ENCODE measurements around the gene MMS22L. TPM values are rescaled to one million over a fixed set of nuclear protein-coding genes. Genes with fewer than 3 reads are reported as not detected.
A peak's percentile ranks its signal among the peaks of the same experiment; 100 is the strongest.

MMS22L gene, protein sequence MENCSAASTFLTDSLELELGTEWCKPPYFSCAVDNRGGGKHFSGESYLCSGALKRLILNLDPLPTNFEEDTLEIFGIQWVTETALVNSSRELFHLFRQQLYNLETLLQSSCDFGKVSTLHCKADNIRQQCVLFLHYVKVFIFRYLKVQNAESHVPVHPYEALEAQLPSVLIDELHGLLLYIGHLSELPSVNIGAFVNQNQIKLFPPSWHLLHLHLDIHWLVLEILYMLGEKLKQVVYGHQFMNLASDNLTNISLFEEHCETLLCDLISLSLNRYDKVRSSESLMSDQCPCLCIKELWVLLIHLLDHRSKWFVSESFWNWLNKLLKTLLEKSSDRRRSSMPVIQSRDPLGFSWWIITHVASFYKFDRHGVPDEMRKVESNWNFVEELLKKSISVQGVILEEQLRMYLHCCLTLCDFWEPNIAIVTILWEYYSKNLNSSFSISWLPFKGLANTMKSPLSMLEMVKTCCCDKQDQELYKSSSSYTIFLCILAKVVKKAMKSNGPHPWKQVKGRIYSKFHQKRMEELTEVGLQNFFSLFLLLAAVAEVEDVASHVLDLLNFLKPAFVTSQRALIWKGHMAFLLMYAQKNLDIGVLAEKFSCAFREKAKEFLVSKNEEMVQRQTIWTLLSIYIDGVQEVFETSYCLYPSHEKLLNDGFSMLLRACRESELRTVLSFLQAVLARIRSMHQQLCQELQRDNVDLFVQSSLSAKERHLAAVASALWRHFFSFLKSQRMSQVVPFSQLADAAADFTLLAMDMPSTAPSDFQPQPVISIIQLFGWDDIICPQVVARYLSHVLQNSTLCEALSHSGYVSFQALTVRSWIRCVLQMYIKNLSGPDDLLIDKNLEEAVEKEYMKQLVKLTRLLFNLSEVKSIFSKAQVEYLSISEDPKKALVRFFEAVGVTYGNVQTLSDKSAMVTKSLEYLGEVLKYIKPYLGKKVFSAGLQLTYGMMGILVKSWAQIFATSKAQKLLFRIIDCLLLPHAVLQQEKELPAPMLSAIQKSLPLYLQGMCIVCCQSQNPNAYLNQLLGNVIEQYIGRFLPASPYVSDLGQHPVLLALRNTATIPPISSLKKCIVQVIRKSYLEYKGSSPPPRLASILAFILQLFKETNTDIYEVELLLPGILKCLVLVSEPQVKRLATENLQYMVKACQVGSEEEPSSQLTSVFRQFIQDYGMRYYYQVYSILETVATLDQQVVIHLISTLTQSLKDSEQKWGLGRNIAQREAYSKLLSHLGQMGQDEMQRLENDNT
- total RNA-seq (2014; rRNA removed; shearing (Covaris generic)) = 48.8 and 58.3 TPM in 2 replicates

DNA sequence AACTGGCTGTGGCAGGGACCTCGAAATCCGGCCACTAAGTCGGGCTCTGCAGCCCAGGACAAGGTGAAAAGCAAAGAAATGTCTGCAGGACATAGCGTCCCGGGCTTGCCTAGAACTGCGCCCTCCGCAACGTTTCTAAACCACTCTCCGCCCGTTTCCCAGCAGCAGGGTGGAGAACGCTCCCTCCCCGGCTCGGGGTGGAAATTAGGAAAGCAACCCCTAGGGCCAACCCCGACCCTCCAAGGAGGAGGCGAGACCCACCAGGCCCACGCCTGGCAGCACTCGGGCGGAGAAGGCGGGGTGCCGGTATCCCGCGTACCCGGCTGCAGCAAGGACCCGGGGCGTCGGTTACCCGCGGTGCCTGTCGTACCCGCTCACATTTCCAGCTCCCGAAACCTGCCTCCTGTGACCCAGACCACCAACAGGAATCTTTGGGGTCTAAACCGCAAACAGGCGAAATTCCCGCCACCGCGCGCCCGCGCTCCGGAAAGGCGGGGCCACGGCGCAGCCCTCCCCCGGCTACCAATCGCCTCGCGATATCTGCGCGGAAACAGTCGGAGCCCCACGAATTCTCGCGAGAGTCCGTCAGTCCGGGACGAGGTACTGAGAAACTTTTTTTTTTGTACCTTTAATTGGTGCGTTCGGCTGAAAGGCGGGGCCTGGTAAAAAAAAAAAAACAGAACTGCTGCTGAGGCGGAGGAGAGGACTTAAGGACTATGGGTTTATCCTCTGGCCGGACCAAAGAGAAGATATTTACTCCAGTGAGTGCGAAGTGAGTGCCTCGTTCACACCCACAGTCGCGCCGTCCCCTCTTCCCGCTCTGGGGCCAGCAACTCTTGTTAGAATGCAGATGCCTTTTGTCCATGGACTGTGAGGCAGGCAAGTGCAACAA lies at the start of gene MMS22L:
Gene MMS22L (minus strand): TSS at position 491 of the 892 bp plus-strand sequence. CDS start 739 bp downstream, outside the sequence.
- peaks cover 22% of the 10 kb centered on the region for H3K36me3 ChIP-seq
- H3K27me3 ChIP-seq = no peaks in the 10 kb centered on the region
- no peaks in the 10 kb centered on the region for H3K9me3 ChIP-seq (replicated peaks)
- H3K27ac ChIP-seq = peak within 1 kb of the TSS; percentile 94
- peak; percentile 95 to 97 for DNase-seq
- H3K4me1 ChIP-seq = peaks cover 3% of the 10 kb centered on the region; the same call in 1 of the 2 replicates
- H3K4me3 ChIP-seq = peak within 1 kb of the TSS; percentile 98

DNA sequence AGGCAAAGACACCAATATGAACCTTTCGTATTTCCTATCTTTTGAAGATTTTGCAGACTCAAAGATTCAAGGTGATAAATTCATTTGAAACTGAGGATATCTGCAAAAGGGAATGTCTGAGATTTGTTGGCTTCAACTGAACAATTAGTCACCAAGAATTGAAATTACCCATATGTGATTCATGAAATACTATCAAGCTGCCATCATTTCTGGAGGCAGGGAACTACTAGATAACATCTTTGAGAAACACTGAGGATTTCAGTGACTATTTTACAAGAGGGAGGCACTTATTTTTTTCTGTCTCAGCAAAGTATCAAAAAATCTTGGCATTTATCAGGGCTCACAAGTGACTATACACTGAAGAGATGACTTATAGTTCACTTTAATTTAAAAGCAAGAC lies 39.8 kb upstream of the MMS22L start:
- Histone ChIP-seq H3K27me3 (no peaks in the 10 kb centered on the region), H3K4me1 (no peaks in the 10 kb centered on the region), H3K27ac (no peak overlapping the region), H3K9me3 (replicated peaks) (no peaks in the 10 kb centered on the region), H3K36me3 (no peaks in the 10 kb centered on the region), H3K4me3 (no peak overlapping the region)
- no peak for DNase-seq

DNA sequence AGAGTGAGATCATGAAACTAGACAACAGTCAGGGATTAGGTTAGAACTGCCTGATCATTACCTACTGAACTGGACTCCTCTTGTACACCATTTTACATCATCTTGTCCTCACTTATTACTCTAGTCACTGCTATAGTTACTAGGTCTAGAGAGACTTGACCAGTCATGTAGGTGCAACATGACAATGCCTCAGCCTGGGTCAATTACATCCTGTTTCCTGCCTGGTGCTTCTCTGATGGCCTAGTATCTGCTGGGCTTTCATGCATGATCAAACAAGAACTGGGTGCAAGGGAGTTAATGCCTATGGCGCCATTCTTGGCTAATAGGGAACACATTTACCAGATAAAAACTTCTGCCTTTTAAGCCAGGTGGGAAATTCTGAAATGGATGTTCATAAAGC lies 39.2 kb upstream of the MMS22L start:
- Histone ChIP-seq H3K27me3 (no peaks in the 10 kb centered on the region), H3K36me3 (no peaks in the 10 kb centered on the region), H3K27ac (no peak overlapping the region), H3K4me1 (no peaks in the 10 kb centered on the region), H3K9me3 (replicated peaks) (no peaks in the 10 kb centered on the region), H3K4me3 (no peak overlapping the region)
- no peak for DNase-seq

DNA sequence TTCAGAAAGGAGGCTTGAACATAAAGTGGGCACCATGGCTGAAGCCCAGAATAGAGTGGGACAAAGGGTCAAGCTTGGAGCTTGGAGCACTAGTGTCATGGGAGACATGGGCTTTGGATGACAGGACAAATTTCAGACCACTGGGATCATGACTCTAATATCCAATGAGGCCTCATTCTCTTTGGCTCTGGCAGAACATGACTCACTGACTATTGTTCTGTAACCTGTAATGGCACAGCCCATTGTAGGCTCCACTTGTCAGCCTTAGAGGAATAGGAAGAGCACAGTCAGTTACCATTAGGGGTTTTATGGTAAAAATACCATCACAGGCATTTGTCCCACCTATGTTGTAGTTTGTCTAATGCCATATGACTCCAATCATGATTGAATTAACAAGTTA lies 34.0 kb upstream of the MMS22L start:
- DNase-seq = no peak
- H3K27me3 ChIP-seq = no peaks in the 10 kb centered on the region

DNA sequence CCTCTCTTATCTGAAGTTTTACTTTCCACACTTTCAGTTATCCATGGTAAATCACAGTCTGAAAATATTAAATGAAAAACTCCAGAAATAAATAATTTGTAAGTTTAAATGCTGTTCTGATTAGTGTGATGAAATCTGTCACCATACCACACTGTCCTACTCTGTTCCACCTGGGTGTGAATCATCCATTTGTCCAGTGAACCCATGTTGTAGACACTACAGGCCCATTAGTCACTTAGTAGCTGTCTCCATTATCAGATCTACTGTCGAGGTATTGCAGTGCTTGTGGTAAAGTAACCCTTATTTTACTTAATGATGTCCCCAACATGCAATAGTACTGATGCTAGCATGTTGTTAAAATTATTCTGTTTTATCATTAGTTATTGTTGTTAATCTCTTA lies 29.2 kb upstream of the MMS22L start:
- Histone ChIP-seq H3K27me3 (no peaks in the 10 kb centered on the region), H3K9me3 (replicated peaks) (no peaks in the 10 kb centered on the region), H3K4me3 (no peak overlapping the region), H3K36me3 (no peaks in the 10 kb centered on the region), H3K27ac (no peak overlapping the region), H3K4me1 (no peaks in the 10 kb centered on the region)
- DNase-seq = no peak

More for the DNA sequence above, 34.0 kb upstream of the MMS22L start:
- Histone ChIP-seq H3K9me3 (replicated peaks) (no peaks in the 10 kb centered on the region), H3K4me1 (no peaks in the 10 kb centered on the region), H3K36me3 (no peaks in the 10 kb centered on the region), H3K4me3 (no peak overlapping the region), H3K27ac (no peak overlapping the region)

DNA sequence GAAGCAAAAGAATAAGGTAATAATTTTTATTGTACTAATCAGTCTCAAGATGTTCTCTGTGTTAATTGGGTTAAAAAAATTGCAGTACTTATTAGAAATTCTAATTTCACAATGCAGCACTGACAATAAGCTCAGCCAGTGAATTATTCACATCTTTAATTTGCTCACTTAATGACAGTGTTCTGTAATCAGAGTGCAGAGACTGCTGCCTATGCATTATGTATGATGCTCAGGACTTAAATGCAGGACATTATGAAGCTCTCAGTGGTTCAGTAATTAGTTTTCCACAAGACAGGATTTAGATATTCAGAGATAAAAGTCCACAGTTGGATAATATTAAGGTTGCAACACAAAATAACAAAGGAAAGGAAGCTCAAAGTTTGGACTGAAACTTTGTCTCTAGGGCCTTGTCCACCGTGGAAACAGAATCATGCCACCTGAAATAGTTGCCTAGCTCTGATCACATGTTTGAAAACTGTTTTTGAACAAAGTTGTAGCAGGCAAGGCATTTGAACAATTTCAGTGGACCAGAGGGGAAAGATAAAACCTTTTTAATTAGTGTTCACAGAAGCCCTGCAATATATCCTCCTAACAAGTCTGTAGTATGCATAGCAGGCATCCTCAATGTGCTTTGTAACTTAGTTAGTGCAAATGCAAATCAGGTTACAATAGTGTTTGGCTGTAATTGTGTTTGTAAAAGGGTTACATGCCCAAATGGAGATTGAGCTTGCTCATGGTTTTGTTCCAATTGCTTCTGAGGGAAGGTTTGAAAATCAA lies 23.7 kb upstream of the MMS22L start:
- no peak for DNase-seq
- no peak overlapping the region for H3K4me3 ChIP-seq
- no peaks in the 10 kb centered on the region for H3K36me3 ChIP-seq
- H3K27me3 ChIP-seq = 0 out of 2 replicates have a peak, but pooled peaks cover 4% of the 10 kb centered on the region
- no peaks in the 10 kb centered on the region for H3K9me3 ChIP-seq (replicated peaks)
- no peaks in the 10 kb centered on the region for H3K4me1 ChIP-seq
- no peak overlapping the region for H3K27ac ChIP-seq

DNA sequence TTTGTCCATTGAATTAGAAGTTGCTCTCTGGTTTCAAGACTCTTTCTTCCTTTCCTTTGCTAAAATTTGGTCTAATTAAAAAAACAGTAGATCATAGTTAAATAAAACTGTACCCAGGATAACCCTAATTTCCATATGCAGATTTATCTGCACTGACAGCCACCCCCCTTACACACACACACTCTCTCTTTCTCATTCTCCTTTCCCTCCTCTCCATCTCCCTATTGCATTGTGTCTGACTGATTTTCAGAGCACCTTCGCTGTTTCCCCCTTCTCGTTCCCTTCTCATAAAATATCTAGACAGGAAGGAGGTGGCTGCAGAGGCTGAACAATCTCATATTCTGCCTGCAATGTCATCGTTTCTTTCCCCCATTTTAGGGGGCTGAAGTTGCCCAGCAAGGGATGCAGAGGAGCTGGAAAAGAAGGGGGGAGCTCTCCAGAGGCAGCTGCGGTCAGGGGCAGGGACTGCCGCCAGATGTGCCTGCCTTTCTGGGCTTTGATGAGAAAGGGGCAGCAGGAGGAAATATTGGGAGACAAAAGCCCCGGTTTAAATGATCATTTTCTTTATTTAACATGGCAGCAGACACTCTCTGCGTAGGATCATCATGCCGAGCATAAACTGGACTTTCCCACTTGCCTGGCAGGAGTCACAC lies 22.5 kb upstream of the MMS22L start:
- Histone ChIP-seq H3K27me3 (0 out of 2 replicates have a peak, but pooled peaks cover 4% of the 10 kb centered on the region), H3K9me3 (replicated peaks) (no peaks in the 10 kb centered on the region), H3K36me3 (no peaks in the 10 kb centered on the region), H3K4me1 (no peaks in the 10 kb centered on the region), H3K27ac (no peak overlapping the region), H3K4me3 (no peak overlapping the region)
- no peak for DNase-seq

DNA sequence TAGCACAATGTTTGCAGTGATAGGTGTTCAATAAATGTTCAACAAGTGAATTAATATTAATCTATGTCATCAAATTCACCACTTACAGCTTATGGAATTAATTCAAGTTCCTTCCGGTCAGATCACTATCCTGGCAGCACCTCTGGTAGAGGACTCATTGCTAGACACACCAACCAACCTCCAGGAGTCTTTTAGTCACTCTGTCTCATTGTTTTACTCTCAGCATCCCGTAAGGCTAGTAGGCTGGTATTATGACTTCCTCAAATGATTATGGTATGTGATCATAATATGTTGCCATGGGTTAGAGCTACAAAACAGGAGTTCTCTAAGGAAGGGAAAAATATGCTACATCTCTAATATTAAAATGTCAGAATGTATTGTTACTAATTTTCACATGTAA lies 21.7 kb upstream of the MMS22L start:
- Histone ChIP-seq H3K27ac (no peak overlapping the region), H3K9me3 (replicated peaks) (no peaks in the 10 kb centered on the region), H3K4me1 (no peaks in the 10 kb centered on the region), H3K36me3 (no peaks in the 10 kb centered on the region), H3K27me3 (0 out of 2 replicates have a peak, but pooled peaks cover 4% of the 10 kb centered on the region), H3K4me3 (no peak overlapping the region)
- DNase-seq = no peak

DNA sequence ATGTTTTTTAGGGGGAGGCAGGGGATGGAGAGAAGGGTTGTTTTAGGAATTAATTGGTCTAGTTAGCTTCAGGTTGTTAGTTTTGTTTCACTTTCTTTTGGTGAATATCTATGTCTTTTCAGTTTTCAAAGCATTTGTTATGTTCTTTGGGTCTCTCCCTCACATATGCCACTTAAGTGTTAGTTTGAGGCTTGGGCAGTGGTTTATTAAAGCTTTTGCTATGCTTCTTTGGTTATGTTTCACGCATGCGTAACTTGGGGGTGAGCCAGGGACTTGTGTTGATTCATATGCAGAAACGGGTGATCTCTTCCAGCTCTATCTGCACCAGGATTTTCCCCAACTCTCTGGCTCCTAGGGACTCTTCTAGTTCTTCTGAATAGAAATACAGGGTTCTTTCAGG lies 11.4 kb upstream of the MMS22L start:
- Histone ChIP-seq H3K9me3 (replicated peaks) (no peaks in the 10 kb centered on the region; the same call in 1 of the 2 replicates), H3K4me3 (no peak overlapping the region), H3K27me3 (no peaks in the 10 kb centered on the region), H3K36me3 (no peaks in the 10 kb centered on the region), H3K4me1 (peaks cover 10% of the 10 kb centered on the region), H3K27ac (no peak overlapping the region)
- DNase-seq = no peak

DNA sequence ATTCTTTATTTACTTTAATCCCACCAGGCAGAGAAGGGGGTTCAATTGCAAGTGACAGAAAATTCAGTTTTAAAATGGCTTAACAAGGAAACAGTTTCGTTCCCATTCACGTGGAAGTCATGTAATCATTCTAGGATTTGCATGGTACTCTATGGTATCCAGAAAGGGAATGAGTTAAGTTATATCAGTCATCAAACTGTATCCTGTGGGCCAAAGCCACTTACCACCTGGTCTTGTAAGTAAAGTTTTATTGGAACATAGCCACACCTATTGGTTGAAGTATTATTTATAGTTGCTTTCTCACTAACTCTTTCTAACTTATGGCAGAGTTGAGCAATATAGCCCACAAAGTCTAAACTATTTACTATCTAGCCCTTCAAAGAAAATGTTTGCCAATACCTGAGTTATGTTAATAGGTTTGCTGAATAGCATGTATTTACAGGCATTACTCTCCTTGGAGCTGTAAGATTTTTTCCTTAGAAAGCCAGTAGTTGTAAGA lies 10.2 kb upstream of the MMS22L start:
- H3K27me3 ChIP-seq = no peaks in the 10 kb centered on the region
- H3K9me3 ChIP-seq (replicated peaks) = no peaks in the 10 kb centered on the region; the same call in 1 of the 2 replicates
- H3K4me3 ChIP-seq = no peak overlapping the region
- H3K27ac ChIP-seq = peak overlapping the region; percentile 14; the same call in 1 of the 2 replicates
- DNase-seq = no peak
- peaks cover 10% of the 10 kb centered on the region for H3K4me1 ChIP-seq
- no peaks in the 10 kb centered on the region for H3K36me3 ChIP-seq

DNA sequence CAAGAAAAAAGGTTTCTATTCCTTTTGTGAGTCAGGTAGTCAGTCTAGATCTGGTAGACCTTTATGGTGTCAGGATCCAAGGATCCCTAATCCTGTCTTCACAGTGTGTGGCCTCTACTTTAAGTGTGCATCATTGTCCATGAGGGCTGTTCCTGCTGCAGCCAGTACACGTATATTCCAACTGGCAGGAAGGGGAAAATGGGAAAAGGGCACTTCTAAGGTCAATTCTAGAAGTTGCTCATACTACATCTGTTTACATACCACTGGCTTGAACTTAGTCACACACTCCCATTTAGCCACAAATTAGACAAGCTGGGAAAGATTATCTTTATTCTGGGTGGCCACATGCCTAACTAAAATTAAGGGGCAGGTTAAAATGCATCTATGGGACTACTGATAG lies 9.7 kb upstream of the MMS22L start:
- Histone ChIP-seq H3K9me3 (replicated peaks) (no peaks in the 10 kb centered on the region; the same call in 1 of the 2 replicates), H3K27me3 (no peaks in the 10 kb centered on the region), H3K4me3 (no peak overlapping the region), H3K4me1 (peaks cover 10% of the 10 kb centered on the region), H3K27ac (peak overlapping the region; percentile 14; the same call in 1 of the 2 replicates), H3K36me3 (no peaks in the 10 kb centered on the region)
- peak in 1 of 2 experiments; percentile 23 for DNase-seq

DNA sequence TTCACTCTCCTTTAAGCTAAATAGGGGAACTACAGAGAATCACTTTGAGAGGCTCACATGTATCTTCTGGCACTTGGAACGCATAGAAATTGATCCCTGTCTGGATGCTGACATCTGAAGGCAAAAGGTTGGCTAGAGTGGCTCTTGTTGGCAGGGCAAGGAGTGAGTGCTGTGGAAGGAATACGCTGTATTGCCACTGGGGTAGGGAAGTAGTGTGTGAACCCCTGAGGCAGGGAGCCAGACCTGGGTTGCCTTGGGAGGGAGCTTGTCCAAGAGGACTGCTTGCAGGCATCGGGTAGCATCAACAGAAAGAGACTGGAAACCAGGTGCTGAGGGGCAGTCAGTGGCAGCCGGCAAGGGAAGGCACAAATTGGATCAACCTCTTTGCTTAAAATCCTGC lies 8.9 kb upstream of the MMS22L start:
- no peak overlapping the region for H3K4me3 ChIP-seq
- peaks cover 10% of the 10 kb centered on the region for H3K4me1 ChIP-seq
- H3K27me3 ChIP-seq = no peaks in the 10 kb centered on the region
- H3K36me3 ChIP-seq = no peaks in the 10 kb centered on the region
- no peak for DNase-seq
- no peak overlapping the region for H3K27ac ChIP-seq
- no peaks in the 10 kb centered on the region; the same call in 1 of the 2 replicates for H3K9me3 ChIP-seq (replicated peaks)

All from SJCRH30 (cell line).